GM19468 (cell line): ENCODE results near the gene CHFR.
"Not testable (repeated sequence)": the region's sequence is repeated elsewhere in the genome, so short reads cannot be mapped to it uniquely, and the experiment has no call there.

Experiments used
- ATAC-seq: cut with Tn5 transposase; IDR thresholded peaks from one replicate; pipeline ENCODE4 v1.9.1; 2021; ENCODE audit warnings: mild to moderate bottlenecking, moderate library complexity, moderate number of reproducible peaks; ENCODE audit not compliant: unreplicated experiment; ENCODE audit errors: extremely low read depth

The CHFR gene

GRCh38 chr12:132874620-132875019 is 12.8 kb downstream of the CHFR start:
- not testable (repeated sequence) for ATAC-seq

- ATAC-seq, result no peak
Measured at GRCh38 chr12:132874175-132874574, 13.2 kb downstream of the CHFR start.

- ATAC-seq, result no peak
Measured at GRCh38 chr12:132873724-132874123, 13.7 kb downstream of the CHFR start.

- ATAC-seq, result no peak
Measured at GRCh38 chr12:132872975-132873421, 14.4 kb downstream of the CHFR start.

- ATAC-seq, result no peak
Measured at GRCh38 chr12:132872073-132872855, 15.1 kb downstream of the CHFR start.

GRCh38 chr12:132869551-132869950 is 17.9 kb downstream of the CHFR start:
- ATAC-seq, result no peak

GRCh38 chr12:132866251-132866828 is 21.1 kb downstream of the CHFR start:
- ATAC-seq, result no peak

- no peak for ATAC-seq
Measured at GRCh38 chr12:132861558-132861957, 25.8 kb downstream of the CHFR start.

GRCh38 chr12:132858718-132859266 is 28.6 kb downstream of the CHFR start:
- ATAC-seq, result no peak

- not testable (repeated sequence) for ATAC-seq
Measured at GRCh38 chr12:132857019-132857418, 30.4 kb downstream of the CHFR start.

GRCh38 chr12:132856581-132856980 is 30.8 kb downstream of the CHFR start:
- no peak for ATAC-seq

- ATAC-seq, result not testable (repeated sequence)
Measured at GRCh38 chr12:132855211-132855610, 32.2 kb downstream of the CHFR start.

- no peak for ATAC-seq
Measured at GRCh38 chr12:132853285-132854092, 33.9 kb downstream of the CHFR start.

- ATAC-seq, result no peak
Measured at GRCh38 chr12:132852496-132852895, 34.9 kb downstream of the CHFR start.

- no peak for ATAC-seq
Measured at GRCh38 chr12:132851465-132851864, 35.9 kb downstream of the CHFR start.

GRCh38 chr12:132850291-132850690 is 37.1 kb downstream of the CHFR start:
- no peak for ATAC-seq

GRCh38 chr12:132848521-132848920 is 38.9 kb downstream of the CHFR start:
- ATAC-seq, result no peak

- no peak for ATAC-seq
Measured at GRCh38 chr12:132847363-132848356, 39.7 kb downstream of the CHFR start.

GRCh38 chr12:132844681-132845080 is 42.7 kb downstream of the CHFR start:
- ATAC-seq, result not testable (repeated sequence)
